Coronary artery (tissue), 2 donors: Measurements from ENCODE around the gene POU2AF2.
"Not testable (repeated sequence)": the region's sequence is repeated elsewhere in the genome, so short reads cannot be mapped to it uniquely, and the experiment has no call there.

ENCODE experiments used
- DNase-seq: peaks from one replicate; pipeline ENCODE4 v3.0.0-alpha.2; 2017; ENCODE audit warnings: low spot score
- H3K27ac ChIP-seq, 2 donors: fragments of 200-600 bp; sonication (generic); one replicate each; pipeline ENCODE4 v1.5.1; 2016 to 2019
- H3K4me3 ChIP-seq: fragments of 200-600 bp; sonication (generic); 2 replicates; pipeline ENCODE4 v1.5.1; 2016; ENCODE audit warnings: mild to moderate bottlenecking, moderate library complexity
- TF ChIP-seq, protein P1 (sequence below): fragments of 200-600 bp; sonication (generic); IDR thresholded peaks from one replicate; pipeline ENCODE4 v1.5.1; 2019; ENCODE audit warnings: antibody characterized with exemption

The POU2AF2 gene

DNA sequence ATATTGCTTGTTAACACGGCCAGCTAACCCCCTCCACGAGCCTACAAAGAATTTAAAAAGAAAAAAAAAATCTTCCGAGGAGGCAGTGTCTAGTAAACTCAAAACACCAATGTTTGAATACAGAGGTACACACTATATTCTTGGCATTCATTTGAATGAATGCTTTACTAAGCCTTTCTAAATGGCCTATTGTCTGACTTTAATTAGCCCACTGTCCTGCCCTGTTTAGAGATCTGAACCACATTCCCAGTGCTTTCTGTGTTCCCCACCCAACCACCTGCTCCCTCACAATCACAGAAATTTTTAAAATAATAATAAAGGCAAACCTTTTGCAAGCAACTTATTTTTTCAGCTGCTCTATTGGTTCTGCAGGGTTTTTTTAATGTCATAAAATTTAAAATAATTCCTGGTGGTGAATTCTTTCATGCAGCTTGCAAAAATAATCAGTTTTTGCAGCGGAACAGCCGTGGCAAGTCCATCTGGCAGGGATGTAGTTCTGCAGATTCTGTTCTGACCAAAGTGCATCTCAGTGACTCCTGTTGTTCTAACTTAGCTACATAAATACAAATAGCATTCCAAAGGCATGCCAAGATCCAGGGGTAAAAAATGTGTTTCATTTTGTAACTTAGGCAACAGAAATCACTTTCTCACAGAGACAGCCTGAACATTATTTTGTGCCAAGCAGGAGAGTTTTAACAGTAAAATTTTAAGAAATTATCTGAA is 23.8 kb downstream of the POU2AF2 start:
- no peak overlapping the region for H3K27ac ChIP-seq
- no peak overlapping the region for H3K4me3 ChIP-seq
- no peak for DNase-seq
- TF ChIP-seq, protein P1, sequence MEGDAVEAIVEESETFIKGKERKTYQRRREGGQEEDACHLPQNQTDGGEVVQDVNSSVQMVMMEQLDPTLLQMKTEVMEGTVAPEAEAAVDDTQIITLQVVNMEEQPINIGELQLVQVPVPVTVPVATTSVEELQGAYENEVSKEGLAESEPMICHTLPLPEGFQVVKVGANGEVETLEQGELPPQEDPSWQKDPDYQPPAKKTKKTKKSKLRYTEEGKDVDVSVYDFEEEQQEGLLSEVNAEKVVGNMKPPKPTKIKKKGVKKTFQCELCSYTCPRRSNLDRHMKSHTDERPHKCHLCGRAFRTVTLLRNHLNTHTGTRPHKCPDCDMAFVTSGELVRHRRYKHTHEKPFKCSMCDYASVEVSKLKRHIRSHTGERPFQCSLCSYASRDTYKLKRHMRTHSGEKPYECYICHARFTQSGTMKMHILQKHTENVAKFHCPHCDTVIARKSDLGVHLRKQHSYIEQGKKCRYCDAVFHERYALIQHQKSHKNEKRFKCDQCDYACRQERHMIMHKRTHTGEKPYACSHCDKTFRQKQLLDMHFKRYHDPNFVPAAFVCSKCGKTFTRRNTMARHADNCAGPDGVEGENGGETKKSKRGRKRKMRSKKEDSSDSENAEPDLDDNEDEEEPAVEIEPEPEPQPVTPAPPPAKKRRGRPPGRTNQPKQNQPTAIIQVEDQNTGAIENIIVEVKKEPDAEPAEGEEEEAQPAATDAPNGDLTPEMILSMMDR = no peak

GRCh38 chr11:111272420-111272819 is 26.9 kb downstream of the POU2AF2 start:
- no peak for DNase-seq
- no peak overlapping the region for H3K4me3 ChIP-seq
- no peak overlapping the region for H3K27ac ChIP-seq
- TF ChIP-seq, protein P1 = no peak

DNA sequence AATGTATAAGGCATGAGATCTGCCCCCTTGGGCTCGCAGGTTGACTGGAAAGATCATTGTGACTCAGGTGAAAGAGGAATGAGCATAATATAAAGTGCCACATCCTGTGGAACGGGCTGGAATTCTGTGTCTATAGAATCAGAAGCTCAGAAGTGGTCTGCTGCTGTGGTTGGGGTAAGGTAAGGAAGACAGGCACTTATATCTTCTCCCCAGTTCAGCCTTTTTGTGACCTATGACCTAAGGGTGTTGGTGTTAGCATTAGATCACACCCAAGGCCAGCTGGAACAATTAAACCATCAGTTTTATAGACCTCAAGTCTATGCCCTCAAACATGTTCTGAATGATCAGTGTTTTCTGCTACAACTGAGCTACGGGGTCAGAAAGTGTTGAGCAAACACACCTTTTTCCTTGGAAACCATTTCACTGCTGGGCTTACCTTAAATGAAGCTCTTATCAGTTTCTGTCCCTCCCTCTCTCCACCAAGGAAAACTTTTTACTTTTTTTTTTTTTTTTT is 37.1 kb downstream of the POU2AF2 start:
- H3K27ac ChIP-seq = no peak overlapping the region
- TF ChIP-seq, protein P1 = no peak
- H3K4me3 ChIP-seq = no peak overlapping the region
- DNase-seq = no peak

DNA sequence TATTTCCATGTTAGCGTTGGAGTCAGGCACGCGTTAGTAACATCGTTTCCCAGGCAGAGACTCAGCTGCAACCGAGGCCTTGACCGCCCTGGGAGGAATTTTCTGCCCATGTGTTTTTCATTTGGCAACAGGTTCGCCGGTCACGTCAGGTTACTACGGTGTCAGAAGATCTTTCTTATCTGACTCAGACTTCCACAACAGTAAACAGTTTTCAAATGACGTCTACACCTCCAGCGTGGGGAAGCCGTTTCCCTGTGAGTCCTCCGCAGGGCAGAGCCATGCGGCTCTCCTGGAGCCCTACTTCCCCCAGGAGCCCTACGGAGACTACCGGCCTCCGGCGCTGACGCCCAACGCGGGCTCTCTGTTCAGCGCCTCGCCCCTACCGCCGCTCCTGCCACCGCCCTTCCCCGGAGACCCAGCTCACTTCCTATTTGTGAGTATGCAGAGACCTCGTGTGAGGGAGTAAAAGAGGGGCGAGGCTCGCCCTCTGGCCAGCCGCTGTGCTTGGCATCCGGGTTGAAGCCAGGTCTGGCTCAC is 38.5 kb downstream of the POU2AF2 start:
- TF ChIP-seq, protein P1 = no peak
- Histone ChIP-seq H3K27ac (no peak overlapping the region), H3K4me3 (no peak overlapping the region)
- no peak for DNase-seq

- TF ChIP-seq, protein P1 = no peak
- Histone ChIP-seq H3K4me3 (no peak overlapping the region), H3K27ac (no peak overlapping the region)
- DNase-seq = no peak
These were observed 39.9 kb downstream of the POU2AF2 start for GRCh38 chr11:111285189-111286091.

DNA sequence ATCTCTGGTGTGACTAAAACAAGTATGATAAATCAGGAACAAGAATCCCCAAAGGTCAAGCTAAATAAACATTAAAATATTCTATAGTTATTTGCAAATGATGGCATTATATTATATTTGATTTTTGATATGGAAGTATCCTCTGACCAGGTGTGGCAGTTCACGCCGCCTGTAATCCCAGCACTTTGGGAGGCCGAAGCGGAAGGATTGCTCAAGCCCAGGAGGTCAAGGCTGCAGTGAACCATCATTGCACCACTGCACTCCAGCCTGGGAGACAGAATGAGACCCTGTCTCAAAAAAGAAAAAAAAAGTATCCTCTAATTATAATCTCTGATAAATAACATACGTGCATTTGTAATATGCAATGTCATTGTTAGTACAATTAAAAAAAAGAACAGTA is 46.2 kb downstream of the POU2AF2 start:
- TF ChIP-seq, protein P1 = no peak
- no peak for DNase-seq
- Histone ChIP-seq H3K4me3 (no peak overlapping the region), H3K27ac (no peak overlapping the region)

- H3K27ac ChIP-seq, H3K4me3 ChIP-seq, DNase-seq: not testable (repeated sequence)
These were observed 46.9 kb downstream of the POU2AF2 start for GRCh38 chr11:111292408-111292807.
